DND-41 (cell line): ENCODE results near the gene PHF3.

Experiments
- EZH2 ChIP-seq: IDR thresholded peaks from 3 replicates; pipeline ENCODE4 v1.6.1; 2012; ENCODE audit warnings: borderline replicate concordance, low read depth, mild to moderate bottlenecking, moderate library complexity, low read length, inconsistent platforms; ENCODE audit not compliant: severe bottlenecking
- TF ChIP-seq, protein P1 (sequence below): IDR thresholded peaks from 2 replicates; pipeline ENCODE4 v1.5.1; 2012; ENCODE audit warnings: borderline replicate concordance, low read length, moderate library complexity, mild to moderate bottlenecking; ENCODE audit not compliant: poor library complexity, severe bottlenecking; ENCODE audit errors: extremely low read depth

GRCh38 chr6:63743691-63744090 lies 108.1 kb downstream of the PHF3 start:
- TF ChIP-seq, protein P1, sequence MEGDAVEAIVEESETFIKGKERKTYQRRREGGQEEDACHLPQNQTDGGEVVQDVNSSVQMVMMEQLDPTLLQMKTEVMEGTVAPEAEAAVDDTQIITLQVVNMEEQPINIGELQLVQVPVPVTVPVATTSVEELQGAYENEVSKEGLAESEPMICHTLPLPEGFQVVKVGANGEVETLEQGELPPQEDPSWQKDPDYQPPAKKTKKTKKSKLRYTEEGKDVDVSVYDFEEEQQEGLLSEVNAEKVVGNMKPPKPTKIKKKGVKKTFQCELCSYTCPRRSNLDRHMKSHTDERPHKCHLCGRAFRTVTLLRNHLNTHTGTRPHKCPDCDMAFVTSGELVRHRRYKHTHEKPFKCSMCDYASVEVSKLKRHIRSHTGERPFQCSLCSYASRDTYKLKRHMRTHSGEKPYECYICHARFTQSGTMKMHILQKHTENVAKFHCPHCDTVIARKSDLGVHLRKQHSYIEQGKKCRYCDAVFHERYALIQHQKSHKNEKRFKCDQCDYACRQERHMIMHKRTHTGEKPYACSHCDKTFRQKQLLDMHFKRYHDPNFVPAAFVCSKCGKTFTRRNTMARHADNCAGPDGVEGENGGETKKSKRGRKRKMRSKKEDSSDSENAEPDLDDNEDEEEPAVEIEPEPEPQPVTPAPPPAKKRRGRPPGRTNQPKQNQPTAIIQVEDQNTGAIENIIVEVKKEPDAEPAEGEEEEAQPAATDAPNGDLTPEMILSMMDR = no peak
- no peak for TF ChIP-seq EZH2
